Activated CD8-positive, alpha-beta T cell treated with anti-CD3 and anti-CD28 coated beads, Interleukin-2, amount 10 ng/mL, durations not matched to agents 7 days and 5 days (primary cell): ENCODE results near the gene ARHGEF4. TPM values are rescaled to one million over a fixed set of nuclear protein-coding genes. Genes with fewer than 3 reads are reported as not detected.

ENCODE experiments used
- ATAC-seq: fragments of 150-1000 bp; cut with Tn5 transposase; one replicate; pipeline ENCODE4 v1.10.0; 2021; ENCODE audit warnings: moderate library complexity
- CTCF ChIA-PET: fragments of 350-600 bp; sonication (Branson Sonifier 250); formaldehyde crosslinking; loops from one replicate; lab custom pipeline; 2021; ENCODE audit warnings: antibody characterized with exemption; lab: Charles Lee
- POLR2A ChIA-PET: fragments of 350-600 bp; sonication (Branson Sonifier 250); formaldehyde crosslinking; loops from one replicate; lab custom pipeline; 2021; ENCODE audit warnings: antibody characterized with exemption; lab: Charles Lee
- DNase-seq: peaks from one replicate; pipeline ENCODE4 v3.0.0-alpha.2; 2020
- H3K27ac Mint-ChIP-seq: one replicate; pipeline ENCODE4 v1.8.0; 2021; ENCODE audit warnings: mild to moderate bottlenecking, mixed read lengths
- H3K27me3 Mint-ChIP-seq: one replicate; pipeline ENCODE4 v1.8.0; 2021; ENCODE audit warnings: low read depth, mixed read lengths
- H3K36me3 Mint-ChIP-seq: one replicate; pipeline ENCODE4 v1.8.0; 2021; ENCODE audit warnings: low read depth, mixed read lengths
- H3K4me1 Mint-ChIP-seq: one replicate; pipeline ENCODE4 v1.8.0; 2021; ENCODE audit warnings: low read depth, mixed read lengths
- H3K4me3 Mint-ChIP-seq: one replicate; pipeline ENCODE4 v1.8.0; 2021; ENCODE audit warnings: mild to moderate bottlenecking, mixed read lengths
- H3K9me3 Mint-ChIP-seq: one replicate; pipeline ENCODE4 v1.8.0; 2022; ENCODE audit warnings: mixed read lengths; ENCODE audit not compliant: insufficient read depth
- total RNA-seq, 2 experiments: library from RNA; stranded (reverse); gene quantifications; one replicate each; pipeline ENCODE4 v1.2.3, GENCODE V29; 2021

The ARHGEF4 gene
- total RNA-seq, 2 experiments from 2014 or later: 2.9 to 3.3 TPM

- CTCF ChIA-PET: interaction anchor here (1.9 kb wide), 1 partner anchor 30 kb away, joined by 4 read pairs; no protein-coding TSS in a partner anchor
- no peak for DNase-seq
- H3K9me3 Mint-ChIP-seq: no peaks in the 10 kb centered on the region
- H3K27me3 Mint-ChIP-seq: peaks cover 3% of the 10 kb centered on the region
- H3K36me3 Mint-ChIP-seq: no peaks in the 10 kb centered on the region
- H3K4me1 Mint-ChIP-seq: peaks cover 21% of the 10 kb centered on the region
- H3K27ac Mint-ChIP-seq: no peak overlapping the region
- no peak for ATAC-seq
- POLR2A ChIA-PET: no interaction called here
- H3K4me3 Mint-ChIP-seq: no peak overlapping the region
Observed at GRCh38 chr2:130827502-130828251, 9.0 kb upstream of the ARHGEF4 start.

DNA sequence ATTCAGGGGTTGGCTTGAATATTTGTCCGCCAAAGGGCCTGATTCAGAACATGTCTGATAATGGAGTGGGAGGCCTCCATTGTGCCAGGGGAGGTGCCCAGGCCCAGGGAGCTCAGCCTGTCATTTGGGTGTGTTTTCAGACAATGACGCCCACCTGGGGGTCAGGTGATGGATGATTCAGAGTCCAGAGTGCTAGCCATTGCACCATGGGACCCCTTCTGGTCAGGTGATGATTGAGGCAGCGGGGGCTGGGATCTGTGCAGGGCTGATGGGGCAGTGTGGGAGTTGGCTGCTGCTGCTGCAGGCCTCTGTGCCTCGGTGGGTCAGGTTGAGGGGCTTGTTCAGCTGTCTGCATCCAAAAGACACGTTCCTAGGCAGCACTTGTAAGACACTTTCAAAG is 8.3 kb upstream of the ARHGEF4 start:
- CTCF ChIA-PET: no interaction called here
- peaks cover 3% of the 10 kb centered on the region for H3K27me3 Mint-ChIP-seq
- DNase-seq (no peak), ATAC-seq (no peak)
- H3K4me3 Mint-ChIP-seq: no peak overlapping the region
- peaks cover 21% of the 10 kb centered on the region for H3K4me1 Mint-ChIP-seq
- no peaks in the 10 kb centered on the region for H3K9me3 Mint-ChIP-seq
- POLR2A ChIA-PET: no interaction called here
- H3K27ac Mint-ChIP-seq: no peak overlapping the region
- no peaks in the 10 kb centered on the region for H3K36me3 Mint-ChIP-seq

DNA sequence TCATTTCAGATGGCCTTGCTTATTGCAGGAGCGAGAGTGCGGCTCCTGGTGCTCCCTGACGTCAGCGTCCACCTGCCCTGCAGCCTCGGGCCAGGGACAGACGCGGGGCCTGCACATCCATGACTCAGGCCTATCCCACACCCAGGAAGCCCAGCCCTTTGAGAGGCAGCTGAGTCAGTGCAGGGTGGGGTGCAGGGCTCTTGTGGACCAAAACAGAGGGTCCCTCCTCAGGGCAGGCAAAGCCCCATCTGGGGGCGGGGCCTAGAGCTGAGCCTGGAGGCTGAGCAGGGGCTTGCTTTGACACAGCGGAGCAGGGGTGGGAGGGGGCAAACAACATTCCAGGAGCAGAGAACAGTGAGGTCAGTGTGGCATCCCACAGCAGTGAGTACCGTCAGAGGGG is 7.7 kb upstream of the ARHGEF4 start:
- H3K9me3 Mint-ChIP-seq: no peaks in the 10 kb centered on the region
- CTCF ChIA-PET: no interaction called here
- no peak for ATAC-seq
- DNase-seq: no peak
- no peak overlapping the region for H3K27ac Mint-ChIP-seq
- H3K27me3 Mint-ChIP-seq: peaks cover 3% of the 10 kb centered on the region
- H3K4me1 Mint-ChIP-seq: peaks cover 15% of the 10 kb centered on the region
- POLR2A ChIA-PET: no interaction called here
- H3K4me3 Mint-ChIP-seq: no peak overlapping the region
- H3K36me3 Mint-ChIP-seq: no peaks in the 10 kb centered on the region

- H3K9me3 Mint-ChIP-seq: no peaks in the 10 kb centered on the region
- H3K27me3 Mint-ChIP-seq: peaks cover 14% of the 10 kb centered on the region
- ChIA-PET POLR2A (no interaction called here), CTCF (no interaction called here)
- H3K27ac Mint-ChIP-seq: no peak overlapping the region
- DNase-seq: no peak
- H3K36me3 Mint-ChIP-seq: no peaks in the 10 kb centered on the region
- H3K4me1 Mint-ChIP-seq: peaks cover 2% of the 10 kb centered on the region
- ATAC-seq: no peak
- H3K4me3 Mint-ChIP-seq: no peak overlapping the region
Observed at GRCh38 chr2:130830538-130830937, 6.2 kb upstream of the ARHGEF4 start.

DNA sequence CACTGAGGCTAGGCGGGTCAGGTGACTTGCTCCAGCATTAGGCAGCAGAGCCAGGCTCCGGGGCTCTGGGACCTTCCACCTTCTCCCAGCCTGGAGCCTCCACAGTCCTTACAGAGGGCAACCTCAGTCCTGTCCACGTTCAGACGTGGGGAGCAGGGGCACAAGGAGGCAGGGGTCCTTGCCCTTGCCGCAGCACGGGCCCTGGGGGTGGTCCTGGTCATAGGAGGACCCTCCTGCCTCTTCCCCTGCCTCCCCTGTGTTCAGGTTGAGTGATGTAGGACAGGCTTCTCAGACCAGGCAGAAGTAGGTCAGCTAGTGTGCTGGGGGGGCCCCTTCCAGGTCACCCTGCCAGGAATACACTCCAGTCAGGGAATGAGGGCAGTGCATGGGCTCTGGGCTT is 5.4 kb upstream of the ARHGEF4 start:
- ChIA-PET CTCF (no interaction called here), POLR2A (no interaction called here)
- Mint-ChIP-seq H3K4me3 (no peak overlapping the region), H3K36me3 (no peaks in the 10 kb centered on the region), H3K9me3 (no peaks in the 10 kb centered on the region), H3K4me1 (peaks cover under 1% of the 10 kb centered on the region), H3K27me3 (peaks cover 21% of the 10 kb centered on the region), H3K27ac (no peak overlapping the region)
- DNase-seq (no peak), ATAC-seq (no peak)

DNA sequence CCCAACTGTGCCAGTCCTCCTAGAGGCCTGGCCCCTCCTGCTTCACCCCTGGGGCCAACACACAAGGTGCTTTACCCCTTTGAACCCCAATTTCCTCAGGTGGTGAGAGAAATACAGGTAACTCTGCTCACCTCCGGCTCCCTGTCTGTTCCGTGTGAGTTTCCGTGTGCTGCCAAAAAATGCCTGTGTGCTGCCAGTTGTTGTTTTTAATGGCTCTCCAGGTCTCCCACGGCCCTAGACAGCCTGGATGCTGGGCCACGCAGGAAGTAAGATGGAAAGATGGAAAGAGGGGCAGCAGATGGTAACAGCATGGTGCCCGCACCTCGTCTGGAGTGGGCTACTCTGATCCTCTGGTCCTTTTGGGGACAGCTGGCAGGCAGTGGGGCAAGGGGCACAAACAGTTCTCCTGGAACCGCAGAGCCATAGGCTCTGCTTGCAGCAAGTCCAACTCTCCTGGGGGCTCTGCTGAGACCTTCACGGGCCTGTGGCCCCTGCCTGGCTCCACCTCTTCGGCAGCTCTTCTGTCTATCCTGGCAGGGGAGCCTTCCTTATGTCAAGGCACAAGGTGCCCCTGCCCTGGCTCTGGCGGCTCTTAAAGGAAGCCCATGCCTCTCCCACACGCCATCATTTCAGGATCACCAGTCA is 4.3 kb upstream of the ARHGEF4 start:
- H3K27me3 Mint-ChIP-seq: peaks cover 23% of the 10 kb centered on the region
- H3K4me1 Mint-ChIP-seq: peaks cover 2% of the 10 kb centered on the region
- ATAC-seq: no peak
- no peaks in the 10 kb centered on the region for H3K36me3 Mint-ChIP-seq
- DNase-seq: no peak
- POLR2A ChIA-PET: no interaction called here
- H3K4me3 Mint-ChIP-seq: no peak overlapping the region
- no peak overlapping the region for H3K27ac Mint-ChIP-seq
- H3K9me3 Mint-ChIP-seq: no peaks in the 10 kb centered on the region
- CTCF ChIA-PET: no interaction called here

DNA sequence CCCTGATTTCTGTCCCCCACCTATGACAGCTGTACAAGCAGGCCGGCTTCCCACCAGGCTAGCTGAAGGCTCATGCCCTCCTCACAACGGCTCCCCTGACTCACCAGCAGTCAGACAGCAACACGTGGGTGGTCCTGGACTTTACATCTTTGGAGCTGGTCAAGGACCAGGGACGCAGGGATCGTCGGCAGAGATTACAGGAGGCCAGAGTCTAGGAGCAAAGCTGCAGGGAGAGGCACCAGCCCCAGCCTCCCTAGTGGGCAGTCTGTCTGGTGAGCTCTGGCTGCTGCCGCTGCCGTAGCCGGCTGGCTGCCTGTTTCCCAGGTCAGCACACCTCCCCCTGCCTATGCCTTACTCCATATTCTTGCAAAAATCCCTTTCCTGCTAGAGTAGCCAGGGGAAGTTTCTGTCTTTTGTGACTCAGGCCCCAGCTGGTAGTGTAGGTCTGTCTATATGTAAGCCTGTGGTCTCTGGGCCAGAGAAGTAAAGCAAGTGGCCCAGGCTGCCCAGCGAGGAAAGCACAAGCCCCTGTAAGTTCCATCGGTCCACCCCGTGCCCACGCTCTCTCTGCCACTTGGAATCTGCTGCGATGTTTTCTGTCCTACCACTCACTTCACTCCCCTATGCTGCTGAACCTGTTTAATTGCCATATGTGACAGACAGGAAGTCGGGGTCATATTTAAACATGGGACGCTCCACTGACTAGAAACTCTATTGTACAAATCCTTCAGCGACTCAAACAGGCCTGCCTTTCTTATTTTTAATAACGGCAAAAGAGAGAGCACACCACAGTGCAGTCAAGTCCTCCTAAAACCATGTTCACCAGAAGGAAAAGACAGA is 2.4 kb upstream of the ARHGEF4 start:
- POLR2A ChIA-PET: no interaction called here
- CTCF ChIA-PET: no interaction called here

GRCh38 chr2:130834931-130835765 is 1.6 kb upstream of the ARHGEF4 start:
- Mint-ChIP-seq H3K27me3 (peaks cover 42% of the 10 kb centered on the region), H3K4me1 (peaks cover 2% of the 10 kb centered on the region), H3K27ac (no peak overlapping the region), H3K36me3 (no peaks in the 10 kb centered on the region), H3K9me3 (no peaks in the 10 kb centered on the region), H3K4me3 (no peak overlapping the region)
- ChIA-PET CTCF (no interaction called here), POLR2A (no interaction called here)
- DNase-seq: no peak
- no peak for ATAC-seq

More for the DNA sequence above, 2.4 kb upstream of the ARHGEF4 start:
- ATAC-seq (no peak), DNase-seq (no peak)
- Mint-ChIP-seq H3K9me3 (no peaks in the 10 kb centered on the region), H3K4me1 (peaks cover 2% of the 10 kb centered on the region), H3K36me3 (no peaks in the 10 kb centered on the region), H3K27me3 (peaks cover 37% of the 10 kb centered on the region), H3K27ac (no peak overlapping the region), H3K4me3 (no peak overlapping the region)

DNA sequence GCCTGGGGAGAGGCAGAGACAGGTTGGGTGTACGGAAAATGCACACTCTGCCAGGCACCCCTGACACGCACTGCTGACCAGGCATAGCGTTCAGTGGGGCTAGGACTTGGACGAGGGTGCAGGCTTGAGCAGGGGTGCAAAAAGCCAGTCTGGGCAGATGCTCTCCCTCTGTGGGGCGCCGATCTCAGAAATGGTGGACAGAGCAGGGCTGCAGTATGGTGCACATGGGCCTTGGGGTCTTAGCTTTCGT is 1.0 kb upstream of the ARHGEF4 start:
- Mint-ChIP-seq H3K36me3 (no peaks in the 10 kb centered on the region), H3K9me3 (no peaks in the 10 kb centered on the region), H3K27ac (no peak overlapping the region), H3K4me3 (no peak overlapping the region), H3K4me1 (peaks cover 2% of the 10 kb centered on the region), H3K27me3 (peaks cover 42% of the 10 kb centered on the region)
- no peak for ATAC-seq
- no peak for DNase-seq
- POLR2A ChIA-PET: no interaction called here
- CTCF ChIA-PET: no interaction called here

- Mint-ChIP-seq H3K27me3 (peaks cover 40% of the 10 kb centered on the region), H3K4me3 (no peak overlapping the region)
- ATAC-seq: no peak
Observed at GRCh38 chr2:130837175-130837810, 579 bp downstream of the ARHGEF4 start.

GRCh38 chr2:130837811-130838565 is 1.3 kb downstream of the ARHGEF4 start:
- H3K4me1 Mint-ChIP-seq: peaks cover 2% of the 10 kb centered on the region
- H3K27ac Mint-ChIP-seq: no peak overlapping the region
- POLR2A ChIA-PET: no interaction called here
- CTCF ChIA-PET: no interaction called here
- H3K9me3 Mint-ChIP-seq: no peaks in the 10 kb centered on the region
- H3K36me3 Mint-ChIP-seq: no peaks in the 10 kb centered on the region
- peaks cover 39% of the 10 kb centered on the region for H3K27me3 Mint-ChIP-seq
- no peak overlapping the region for H3K4me3 Mint-ChIP-seq
- no peak for ATAC-seq
- DNase-seq: no peak

More at GRCh38 chr2:130837175-130837810, 579 bp downstream of the ARHGEF4 start:
- Mint-ChIP-seq H3K9me3 (no peaks in the 10 kb centered on the region), H3K36me3 (no peaks in the 10 kb centered on the region), H3K27ac (no peak overlapping the region), H3K4me1 (peaks cover 2% of the 10 kb centered on the region)
- DNase-seq: no peak
- ChIA-PET POLR2A (no interaction called here), CTCF (interaction anchor here (1.3 kb wide), 1 partner anchor 40 kb away, joined by 4 read pairs; no protein-coding TSS in a partner anchor)
